ENCODE results near the gene SETSIP. TPM values are rescaled to one million over a fixed set of nuclear protein-coding genes. Genes with fewer than 3 reads are reported as not detected.

Gene SETSIP
- total and polyA plus RNA-seq, 2 of the 8 experiments (the other 6 are each of a cell fraction or from before 2014, with no cell fraction given), result 0.14 TPM; not detected in 1

GRCh38 chr1:92037400-92037799, 37.8 kb downstream of the SETSIP start:
- Histone ChIP-seq H3K9me3 (ENCODE audit: insufficient read depth in 2 of 2, low read depth in 1 of 2, low read length in 1 of 2) (no peaks in the 10 kb centered on the region), H3K4me3 (ENCODE audit: extremely low read depth in 1 of 4, insufficient read depth in 2 of 4, low read depth in 3 of 4, low read length in 4 of 4) (no peak overlapping the region), H3K23me2 (ENCODE audit: low read depth, low read length) (no peaks in the 10 kb centered on the region), H3K79me1 (ENCODE audit: low read depth, low read length) (no peaks in the 10 kb centered on the region; the same call in 1 of the 2 replicates), H4K5ac (ENCODE audit: insufficient read length, low read depth, low read length) (no peak overlapping the region), H3K27me3 (replicated peaks in 1 of 4; ENCODE audit: control insufficient read depth in 3 of 4, extremely low read depth in 1 of 4, insufficient read depth in 3 of 4, low read length in 3 of 4) (peaks cover 0 to 1% (median 0%) of the 10 kb centered on the region in 4 experiments; a peak in 1 of 7 replicates), H3K36me3 (ENCODE audit: control insufficient read depth in 2 of 4, insufficient read depth in 4 of 4, low read length in 3 of 4) (no peaks in the 10 kb centered on the region), H3K14ac (ENCODE audit: insufficient read length) (no peak overlapping the region), H4K20me1 (replicated peaks in 1 of 2; ENCODE audit: control insufficient read depth in 1 of 2, insufficient read depth in 2 of 2, low read length in 2 of 2) (no peaks in the 10 kb centered on the region), H3K56ac (replicated peaks; ENCODE audit: insufficient read length, low read depth, low read length) (no peak overlapping the region), H2BK12ac (ENCODE audit: low read depth, low read length) (no peak overlapping the region), H2BK20ac (ENCODE audit: low read length) (no peak overlapping the region), H4K8ac (ENCODE audit: extremely low read depth, insufficient read depth, low read length) (no peak overlapping the region), H3K23ac (ENCODE audit: insufficient read length) (no peak overlapping the region), H3K27ac (ENCODE audit: low read depth, low read length) (no peak overlapping the region), H3K4me1 (replicated peaks in 1 of 4; ENCODE audit: control insufficient read depth in 3 of 4, insufficient read depth in 4 of 4, low read length in 3 of 4) (no peaks in the 10 kb centered on the region), H2AFZ (ENCODE audit: low read length) (peak overlapping the region; percentile 42; the same call in 1 of the 2 replicates), H2BK15ac (ENCODE audit: low read length) (no peak overlapping the region), H2BK5ac (ENCODE audit: low read depth, low read length) (no peak overlapping the region), H2AK5ac (ENCODE audit: low read depth, low read length) (no peak overlapping the region), H2BK120ac (replicated peaks; ENCODE audit: low read depth, low read length) (no peak overlapping the region), H3K4ac (replicated peaks; ENCODE audit: insufficient read length, low read depth, low read length) (no peak overlapping the region), H3K18ac (ENCODE audit: extremely low read depth, low read length) (no peak overlapping the region), H3K4me2 (ENCODE audit: insufficient read depth in 1 of 2, low read depth in 2 of 2, low read length in 2 of 2) (no peak overlapping the region), H4K91ac (replicated peaks; ENCODE audit: insufficient read length, low read length) (no peak overlapping the region), H3K9ac (replicated peaks in 1 of 4; ENCODE audit: extremely low read depth in 1 of 4, low read depth in 3 of 4, low read length in 3 of 4) (no peak overlapping the region), H3K79me2 (ENCODE audit: control insufficient read depth in 1 of 2, insufficient read depth in 2 of 2, low read length in 2 of 2) (no peaks in the 10 kb centered on the region)
- no peak for DNase-seq (ENCODE audit: low read depth in 1 of 2, low spot score in 2 of 2)
- ChIA-PET CTCF (ENCODE audit: partially characterized antibody) (interaction anchor here (0.6 kb wide), 1 partner anchor 146 kb away, joined by 3 read pairs; no protein-coding TSS in a partner anchor), POLR2A (ENCODE audit: partially characterized antibody) (no interaction called here)
- FAIRE-seq, result no peak
- WGBS, 2 experiments (ENCODE audit: extremely low coverage in 1 of 2, insufficient coverage in 1 of 2, insufficient read length in 1 of 2, insufficient replicate concordance in 2 of 2, low coverage in 1 of 2, low lambda C conversion rate in 2 of 2, missing lambda C conversion rate in 1 of 2), result 65% methylated on average over 6 of the region's 6 CpGs; no CpG with 5 or more reads in 1 of the 2 experiments
- TF ChIP-seq ATF2 (IDR thresholded peaks at IDR 0.05; ENCODE audit: low read length), result no peak
- no peak for TF ChIP-seq KDM4A (IDR thresholded peaks at IDR 0.05; ENCODE audit: low read depth, low read length, severe bottlenecking)
- no peak for TF ChIP-seq NANOG (IDR thresholded peaks at IDR 0.05; ENCODE audit: insufficient read depth, low read depth, low read length, poor library complexity, severe bottlenecking)
- TF ChIP-seq CHD2 (IDR thresholded peaks at IDR 0.05; ENCODE audit: low read length), result no peak
- TF ChIP-seq CEBPB (IDR thresholded peaks at IDR 0.05; ENCODE audit: low read depth, low read length), result no peak
- TF ChIP-seq USF2 (IDR thresholded peaks at IDR 0.05; ENCODE audit: low read length), result no peak
- no peak for TF ChIP-seq NRF1 (IDR thresholded peaks at IDR 0.05; ENCODE audit: low read depth, low read length)
- TF ChIP-seq MAX (IDR thresholded peaks at IDR 0.05), result no peak
- TF ChIP-seq POLR2AphosphoS5 (IDR thresholded peaks at IDR 0.05; ENCODE audit: low read depth, low read length), result no peak
- no peak for TF ChIP-seq EGR1 (IDR thresholded peaks at IDR 0.05; ENCODE audit: borderline replicate concordance, low read depth, low read length)
- no peak for TF ChIP-seq CBX5 (IDR thresholded peaks at IDR 0.05; ENCODE audit: low read depth, low read length)

Data from H1 (cell line).